Measurements from ENCODE around the gene PDE9A. TPM values are rescaled to one million over a fixed set of nuclear protein-coding genes. Genes with fewer than 3 reads are reported as not detected.

The PDE9A gene
- total RNA-seq, 1 experiment from 2014 or later, result 31.9 TPM

GRCh38 chr21:42675403-42675802 lies 22.0 kb downstream of the PDE9A start:
- no peak overlapping the region for H2BK12ac ChIP-seq (ENCODE audit: insufficient read length, low read depth, low read length)
- H3K18ac ChIP-seq (ENCODE audit: insufficient read length, low read depth, low read length), result no peak overlapping the region
- H3K4me3 Mint-ChIP-seq, result no peak overlapping the region
- no peaks in the 10 kb centered on the region for H3K9me3 Mint-ChIP-seq
- no peak overlapping the region for H3K14ac ChIP-seq (ENCODE audit: insufficient read depth, low read length)
- no peak overlapping the region for H2BK120ac ChIP-seq (ENCODE audit: low read depth, low read length, poor library complexity, severe bottlenecking)
- H3K79me1 ChIP-seq (ENCODE audit: insufficient read depth, low read depth, low read length, poor library complexity, severe bottlenecking), result no peaks in the 10 kb centered on the region
- no peaks in the 10 kb centered on the region for H4K20me1 ChIP-seq (ENCODE audit: control insufficient read depth, insufficient read depth, insufficient read length)
- no peak overlapping the region for H3T11ph ChIP-seq (ENCODE audit: low read length)
- H3K4ac ChIP-seq (ENCODE audit: low read depth, low read length), result no peak overlapping the region
- peaks cover 16 to 22% (median 21%) of the 10 kb centered on the region in 3 experiments for H3K36me3 Mint-ChIP-seq (ENCODE audit: insufficient read depth in 1 of 3, low read depth in 3 of 3)
- TF ChIP-seq CTCF (conservative IDR thresholded peaks at IDR 0.05), result no peak
- no peak overlapping the region for H4K91ac ChIP-seq (ENCODE audit: insufficient read length, low read depth, low read length)
- no peak overlapping the region for H3K27ac ChIP-seq (ENCODE audit: insufficient read length, low read depth, low read length)
- H2BK15ac ChIP-seq (ENCODE audit: low read depth, low read length), result no peak overlapping the region
- no peaks in the 10 kb centered on the region for H3K23me2 ChIP-seq (ENCODE audit: insufficient read length, low read depth, low read length, poor library complexity, severe bottlenecking)
- DNase-seq, result no peak
- H3K4me2 ChIP-seq (ENCODE audit: insufficient read depth, insufficient read length, low read length), result no peak overlapping the region
- peaks cover 41 to 63% of the 10 kb centered on the region in 2 experiments for H3K4me1 Mint-ChIP-seq
- H3K9ac ChIP-seq (ENCODE audit: extremely low read depth, insufficient read length, low read length), result no peak overlapping the region
- H2BK20ac ChIP-seq (ENCODE audit: low read depth, low read length, poor library complexity, severe bottlenecking), result no peak overlapping the region
- no peaks in the 10 kb centered on the region; the same call in 1 of the 2 replicates for H3K27me3 Mint-ChIP-seq (ENCODE audit: low read depth)
- H2BK5ac ChIP-seq (ENCODE audit: insufficient read length, low read length), result no peak overlapping the region
- H3K27me3 ChIP-seq (ENCODE audit: insufficient read depth, low read length), result no peaks in the 10 kb centered on the region
- no peak overlapping the region for H2AK5ac ChIP-seq (ENCODE audit: insufficient read length, low read length)
- no peak overlapping the region for H4K5ac ChIP-seq (ENCODE audit: insufficient read length, low read depth, low read length)
- H4K8ac ChIP-seq (replicated peaks; ENCODE audit: insufficient read length, low read depth, low read length), result no peak overlapping the region
- H2AFZ ChIP-seq (ENCODE audit: low read length), result no peak overlapping the region
- no peaks in the 10 kb centered on the region; the same call in 1 of the 2 replicates for H3K4me1 ChIP-seq (ENCODE audit: insufficient read depth, low read length)
- H3K79me2 ChIP-seq (ENCODE audit: insufficient read depth, low read length), result peaks cover 3% of the 10 kb centered on the region; the same call in 1 of the 2 replicates
- no CpG with 5 or more reads among the region's 15 CpGs for WGBS (ENCODE audit: extremely low coverage, insufficient read length, low lambda C conversion rate)
- H3K23ac ChIP-seq (ENCODE audit: insufficient read length, low read depth, low read length), result no peak overlapping the region
- no peaks in the 10 kb centered on the region for H3K9me3 ChIP-seq (ENCODE audit: control insufficient read depth, low read depth, low read length)
- H3K27ac Mint-ChIP-seq, result no peak overlapping the region
- H3K56ac ChIP-seq (ENCODE audit: insufficient read length, low read depth, low read length), result no peak overlapping the region
